ENCODE measurements around the gene SPTBN2. TPM values are rescaled to one million over a fixed set of nuclear protein-coding genes. Genes with fewer than 3 reads are reported as not detected.

The SPTBN2 gene
- total and polyA plus RNA-seq, 9 donors, result 1.4 to 26.9 (median 6.2) TPM

GRCh38 chr11:66677599-66678375, 51.2 kb downstream of the SPTBN2 start, which contains the start of gene RBM4B:
Gene RBM4B (minus strand): TSS chr11:66677887. CDS start chr11:66677079, 808 bp downstream.
- Histone ChIP-seq H3K27me3 (no peaks in the 10 kb centered on the region), H3K9me3 (no peaks in the 10 kb centered on the region), H3K36me3 (no peaks in the 10 kb centered on the region), H3K4me1 (ENCODE audit: insufficient read depth) (peaks cover 14% of the 10 kb centered on the region), H3K4me3 (peak within 1 kb of the TSS; percentile 81), H3K27ac (peak within 1 kb of the TSS; percentile 70 to 96)
- 0% methylated on average over 54 to 61 of the region's 61 CpGs for WGBS, 3 donors
- intact Hi-C loops (cut with DNase I), result loop anchor here (2.0 to 10.0 kb wide), 5 partner anchors 83 to 265 kb away; partner anchors contain the start of genes CCDC87 (in 1 of the 4) and CCS (in 1 of the 4)
- TF ChIP-seq EP300 (IDR thresholded peaks at IDR 0.05) (peak; percentile 33), CTCF (IDR thresholded peaks at IDR 0.05) (peak in 1 of 3 donors; percentile 11), POLR2A (IDR thresholded peaks at IDR 0.05) (peak; percentile 78)
- peak; percentile 95 to 98 (median 96) for DNase-seq

- Histone ChIP-seq H3K36me3 (no peaks in the 10 kb centered on the region), H3K4me1 (ENCODE audit: insufficient read depth) (peaks cover 14% of the 10 kb centered on the region), H3K27me3 (no peaks in the 10 kb centered on the region), H3K27ac (peak overlapping the region; percentile 70 to 96), H3K4me3 (peak overlapping the region; percentile 81), H3K9me3 (no peaks in the 10 kb centered on the region)
- intact Hi-C loops (cut with DNase I), result loop anchor here in 3 of 4 donors (5.0 to 10.0 kb wide), 4 partner anchors 82 to 265 kb away; partner anchors contain the start of genes CCDC87 (in 1 of the 3) and CCS (in 1 of the 3)
- no peak for DNase-seq
- TF ChIP-seq EP300 (IDR thresholded peaks at IDR 0.05) (no peak), POLR2A (IDR thresholded peaks at IDR 0.05) (no peak), CTCF (IDR thresholded peaks at IDR 0.05) (no peak)
- WGBS, 3 donors, result 3 to 4% (median 4%) methylated on average over 27 of the region's 27 CpGs
These were observed 52.0 kb downstream of the SPTBN2 start for GRCh38 chr11:66676931-66677598.

GRCh38 chr11:66676282-66676919, 52.6 kb downstream of the SPTBN2 start:
- TF ChIP-seq CTCF (IDR thresholded peaks at IDR 0.05) (no peak), POLR2A (IDR thresholded peaks at IDR 0.05) (no peak), EP300 (IDR thresholded peaks at IDR 0.05) (no peak)
- no peaks in the 10 kb centered on the region for H3K9me3 ChIP-seq
- peak in 1 of 5 donors; percentile 17 for DNase-seq
- H3K4me3 ChIP-seq, result peak overlapping the region; percentile 81
- H3K27ac ChIP-seq, result no peak overlapping the region
- 57 to 64% (median 59%) methylated on average over 16 of the region's 16 CpGs for WGBS, 3 donors
- peaks cover 16% of the 10 kb centered on the region for H3K4me1 ChIP-seq (ENCODE audit: insufficient read depth)
- no peaks in the 10 kb centered on the region for H3K36me3 ChIP-seq
- no peaks in the 10 kb centered on the region for H3K27me3 ChIP-seq
- intact Hi-C loops (cut with DNase I), result loop anchor here in 3 of 4 donors (5.0 to 10.0 kb wide), 4 partner anchors 82 to 264 kb away; partner anchors contain the start of genes CCDC87 (in 1 of the 3) and CCS (in 1 of the 3)

Data from ovary (tissue), 9 donors.